CD14-positive monocyte (primary cell): ENCODE data around the gene LPO. TPM values are rescaled to one million over a fixed set of nuclear protein-coding genes. Genes with fewer than 3 reads are reported as not detected.

ENCODE experiments used
- DNase-seq, 3 donors: peaks; one replicate each; pipeline ENCODE4 v3.0.0-alpha.2; 2011 to 2022
- H2AFZ ChIP-seq: 2 replicates; pipeline ENCODE4 v1.6.0; 2012; ENCODE audit warnings: mild to moderate bottlenecking, low read depth, low read length, inconsistent platforms; ENCODE audit not compliant: insufficient read depth, poor library complexity, severe bottlenecking
- H3K27ac ChIP-seq, 2 donors: 1 replicate in 1 of 2; 2 replicates in 1 of 2; pipeline ENCODE4 v1.5.1; 2012 to 2013; ENCODE audit warnings: low read length in 2 of 2, control low read depth in 1 of 2, inconsistent platforms in 1 of 2, low read depth in 1 of 2, mild to moderate bottlenecking in 1 of 2
- H3K27me3 ChIP-seq, 2 donors: one replicate each; pipeline versions ENCODE4 v1.6.0 to v1.6.1; 2011 to 2013; ENCODE audit warnings: low read length in 2 of 2; ENCODE audit not compliant: control insufficient read depth in 2 of 2, insufficient read depth in 2 of 2
- H3K36me3 ChIP-seq, 2 donors: replicated peaks in 1 of 2; 1 replicate in 1 of 2; 2 replicates in 1 of 2; pipeline versions ENCODE4 v1.5.1 to v1.6.1; 2012 to 2013; ENCODE audit warnings: low read length in 2 of 2, control low read depth in 1 of 2, inconsistent platforms in 1 of 2, mild to moderate bottlenecking in 1 of 2; ENCODE audit not compliant: insufficient read depth in 2 of 2, control insufficient read depth in 1 of 2
- H3K4me1 ChIP-seq, 2 donors: 1 replicate in 1 of 2; 2 replicates in 1 of 2; pipeline versions ENCODE4 v1.5.1 to v1.6.1; 2012 to 2013; ENCODE audit warnings: low read length in 2 of 2, control low read depth in 1 of 2, inconsistent platforms in 1 of 2, mild to moderate bottlenecking in 1 of 2, moderate library complexity in 1 of 2; ENCODE audit not compliant: insufficient read depth in 2 of 2, control insufficient read depth in 1 of 2
- H3K4me2 ChIP-seq: replicated peaks from 2 replicates; pipeline ENCODE3; 2012; ENCODE audit warnings: low read length, moderate library complexity, mild to moderate bottlenecking; ENCODE audit not compliant: poor library complexity, severe bottlenecking; ENCODE audit errors: extremely low read depth
- H3K4me3 ChIP-seq, 3 experiments: fragments of 200-600 bp in 1 of 3; sonication (generic) in 1 of 3; replicated peaks in 1 of 3; 1 replicate in 2 of 3; 2 replicates in 1 of 3; pipeline ENCODE4 v1.5.1; 2011 to 2013; ENCODE audit warnings: low read length in 3 of 3, mild to moderate bottlenecking in 3 of 3, control low read depth in 2 of 3, low read depth in 2 of 3, inconsistent platforms in 1 of 3, moderate library complexity in 1 of 3
- H3K79me2 ChIP-seq: 2 replicates; pipeline ENCODE4 v1.6.0; 2012; ENCODE audit warnings: mild to moderate bottlenecking, control low read depth, inconsistent platforms, low read length, moderate library complexity; ENCODE audit not compliant: insufficient read depth
- H3K9ac ChIP-seq: 2 replicates; pipeline ENCODE4 v1.6.0; 2017; ENCODE audit warnings: low read length, mild to moderate bottlenecking; ENCODE audit not compliant: insufficient read depth, poor library complexity, severe bottlenecking
- H3K9me3 ChIP-seq, 2 donors: replicated peaks in 1 of 2; 1 replicate in 1 of 2; 2 replicates in 1 of 2; pipeline versions ENCODE4 v1.5.1 to v1.6.1; 2012 to 2013; ENCODE audit warnings: low read length in 2 of 2, control low read depth in 1 of 2; ENCODE audit not compliant: control insufficient read depth in 1 of 2, insufficient read depth in 1 of 2
- H4K20me1 ChIP-seq: 2 replicates; pipeline ENCODE4 v1.6.0; 2012; ENCODE audit warnings: mild to moderate bottlenecking, low read length, control low read depth, moderate library complexity; ENCODE audit not compliant: insufficient read depth
- H3K27ac Mint-ChIP-seq, 7 donors: one replicate each; pipeline ENCODE4 v1.8.0; 2020; ENCODE audit warnings: mild to moderate bottlenecking in 7 of 7, mixed read lengths in 7 of 7, moderate library complexity in 6 of 7, inconsistent platforms in 2 of 7
- H3K27me3 Mint-ChIP-seq, 3 donors: one replicate each; pipeline ENCODE4 v1.8.0; 2021 to 2022; ENCODE audit warnings: low read depth in 3 of 3, mild to moderate bottlenecking in 3 of 3, mixed read lengths in 3 of 3, moderate library complexity in 3 of 3, inconsistent platforms in 1 of 3
- H3K36me3 Mint-ChIP-seq, 2 donors: one replicate each; pipeline ENCODE4 v1.8.0; 2020; ENCODE audit warnings: mixed read lengths in 2 of 2, inconsistent platforms in 1 of 2, mild to moderate bottlenecking in 1 of 2
- H3K4me1 Mint-ChIP-seq: one replicate; pipeline ENCODE4 v1.8.0; 2020; ENCODE audit warnings: mild to moderate bottlenecking, mixed read lengths
- H3K4me3 Mint-ChIP-seq, 2 donors: one replicate each; pipeline ENCODE4 v1.8.0; 2020; ENCODE audit warnings: mild to moderate bottlenecking in 2 of 2, mixed read lengths in 2 of 2, moderate library complexity in 1 of 2
- H3K9me3 Mint-ChIP-seq, 7 donors: one replicate each; pipeline ENCODE4 v1.8.0; 2020 to 2022; ENCODE audit warnings: mixed read lengths in 7 of 7, mild to moderate bottlenecking in 6 of 7, moderate library complexity in 6 of 7, inconsistent platforms in 2 of 7
- CTCF ChIP-seq: fragments of 200-600 bp; IDR thresholded peaks from one replicate; pipeline ENCODE4 v1.8.0; 2022; ENCODE audit warnings: antibody characterized with exemption, mild to moderate bottlenecking
- WGBS: methylation state at CpG from one replicate; pipeline ENCODE4 v1.1.5; 2013; ENCODE audit warnings: missing lambda C conversion rate; ENCODE audit not compliant: insufficient coverage; 5-methylcytosine and 5-hydroxymethylcytosine counted together
- intact Hi-C, 2 donors: fragments of 100-400 bp; cut with micrococcal nuclease; formaldehyde crosslinking; loops; one replicate each; pipeline versions ENCODE4 v1.15.0 to v1.15.1; 2023
- polyA plus RNA-seq, 3 donors: library from polyadenylated mRNA; depleted of rRNA in 1 of 3; unstranded in 2 of 3; stranded (reverse) in 1 of 3; fragments of 300-500 nt in 2 of 3; fragments of >200 nt in 1 of 3; fragmentation: Illumina TruSeq in 2 of 3; gene quantifications; 1 replicate in 2 of 3; 2 replicates in 1 of 3; pipeline ENCODE4 v1.2.3, GENCODE V29; 2012 to 2021

Gene LPO
- polyA plus RNA-seq, 3 donors: 0.04 to 0.43 TPM; not detected in 1

GRCh38 chr17:58265902-58266875 is 27.8 kb downstream of the LPO start:
- H3K27ac Mint-ChIP-seq: peak overlapping the region in 1 of 7 donors; percentile 47
- 78% methylated on average over 6 of the region's 7 CpGs for WGBS
- DNase-seq: no peak
- no peak overlapping the region for H3K4me2 ChIP-seq
- no peak overlapping the region for H2AFZ ChIP-seq
- H3K4me3 ChIP-seq: no peak overlapping the region
- H3K4me3 Mint-ChIP-seq: no peak overlapping the region
- H3K79me2 ChIP-seq: peaks cover 21% of the 10 kb centered on the region
- H3K27me3 Mint-ChIP-seq: peaks cover 25 to 41% (median 27%) of the 10 kb centered on the region in 3 donors
- intact Hi-C loops: no loop called here
- peaks cover 17 to 30% of the 10 kb centered on the region in 2 donors for H3K36me3 Mint-ChIP-seq
- peaks cover 53% of the 10 kb centered on the region for H3K4me1 Mint-ChIP-seq
- H3K9me3 ChIP-seq: no peaks in the 10 kb centered on the region
- H3K27me3 ChIP-seq: peaks cover 14 to 22% of the 10 kb centered on the region in 2 donors
- H3K9me3 Mint-ChIP-seq: peaks cover 0 to 13% (median 1%) of the 10 kb centered on the region in 7 donors
- no peak overlapping the region for H3K27ac ChIP-seq
- H3K36me3 ChIP-seq: no peaks in the 10 kb centered on the region
- no peak overlapping the region for H3K9ac ChIP-seq
- peaks cover 30 to 36% of the 10 kb centered on the region in 2 donors for H3K4me1 ChIP-seq
- no peaks in the 10 kb centered on the region for H4K20me1 ChIP-seq
- TF ChIP-seq CTCF: no peak

GRCh38 chr17:58267347-58268324 is 29.3 kb downstream of the LPO start:
- H3K27me3 Mint-ChIP-seq: peaks cover 12 to 28% (median 12%) of the 10 kb centered on the region in 3 donors
- no peak overlapping the region for H3K27ac ChIP-seq
- H3K4me3 Mint-ChIP-seq: no peak overlapping the region
- peaks cover 3 to 10% of the 10 kb centered on the region in 2 donors for H3K27me3 ChIP-seq
- H3K79me2 ChIP-seq: peaks cover 35% of the 10 kb centered on the region
- H2AFZ ChIP-seq: peak overlapping the region; percentile 27
- peaks cover 61% of the 10 kb centered on the region for H3K4me1 Mint-ChIP-seq
- no peak for TF ChIP-seq CTCF
- H3K36me3 Mint-ChIP-seq: peaks cover 25 to 38% of the 10 kb centered on the region in 2 donors
- no peaks in the 10 kb centered on the region for H3K9me3 ChIP-seq
- H3K9me3 Mint-ChIP-seq: peaks cover 0 to 6% (median 0%) of the 10 kb centered on the region in 7 donors
- DNase-seq: peak in 1 of 3 donors; percentile 38
- peak overlapping the region in 2 of 7 donors; percentile 26 to 43 for H3K27ac Mint-ChIP-seq
- H3K9ac ChIP-seq: no peak overlapping the region
- WGBS: 20% methylated on average over 22 of the region's 22 CpGs
- no peaks in the 10 kb centered on the region for H4K20me1 ChIP-seq
- H3K4me2 ChIP-seq: no peak overlapping the region
- no peaks in the 10 kb centered on the region for H3K36me3 ChIP-seq
- no peak overlapping the region for H3K4me3 ChIP-seq
- intact Hi-C loops: no loop called here
- peaks cover 33 to 46% of the 10 kb centered on the region in 2 donors for H3K4me1 ChIP-seq
